K562 (cell line): ENCODE measurements around the gene IFITM2. TPM values are rescaled to one million over a fixed set of nuclear protein-coding genes. Genes with fewer than 3 reads are reported as not detected.

Experiments
- ADNP ChIP-seq: fragments of 200-800 bp; sonication (Bioruptor generic); IDR thresholded peaks from 2 replicates; pipeline ENCODE4 v1.6.1; 2016; ENCODE audit warnings: missing genetic modification characterization, missing compliant biosample characterization
- ARHGAP35 ChIP-seq: fragments of 450-650 bp; IDR thresholded peaks from 2 replicates; pipeline ENCODE4 v1.6.1; 2018; ENCODE audit not compliant: partially characterized antibody
- ARID3A ChIP-seq: IDR thresholded peaks from 2 replicates; pipeline ENCODE4 v1.6.1; 2012; ENCODE audit warnings: low read depth, low read length, improper control_type of control experiment, borderline replicate concordance
- ATF2 ChIP-seq: sonication (generic); formaldehyde crosslinking; IDR thresholded peaks from 2 replicates; pipeline ENCODE4 v1.8.1; 2022; ENCODE audit warnings: missing genetic modification reagents
- BDP1 ChIP-seq: IDR thresholded peaks from 3 replicates; pipeline ENCODE4 v1.6.1; 2011; ENCODE audit not compliant: insufficient read length, insufficient read depth
- CREBBP ChIP-seq: IDR thresholded peaks from one replicate; pipeline ENCODE4 v1.6.1; 2012; ENCODE audit warnings: low read depth, mild to moderate bottlenecking, control low read depth, inconsistent platforms, low read length
- DDX20 ChIP-seq: fragments of 450-650 bp; IDR thresholded peaks from 2 replicates; pipeline ENCODE4 v1.6.1; 2016; ENCODE audit warnings: missing genetic modification characterization, low read depth, mild to moderate bottlenecking, missing compliant biosample characterization, moderate library complexity
- EHMT2 ChIP-seq: fragments of 450-650 bp; IDR thresholded peaks from 2 replicates; pipeline ENCODE4 v1.6.1; 2018; ENCODE audit warnings: antibody characterized with exemption
- HBP1 ChIP-seq: fragments of 450-650 bp; formaldehyde crosslinking; IDR thresholded peaks from 2 replicates; pipeline ENCODE4 v1.4.0; 2022; ENCODE audit warnings: missing genetic modification characterization
- HDAC1 ChIP-seq, 2 experiments: fragments of 450-650 bp; IDR thresholded peaks; 2 replicates each; pipeline ENCODE4 v1.6.1; 2016 to 2017; ENCODE audit warnings: inconsistent platforms in 1 of 2, mild to moderate bottlenecking in 1 of 2, moderate library complexity in 1 of 2
- HDGF ChIP-seq: fragments of 450-650 bp; IDR thresholded peaks from 2 replicates; pipeline ENCODE4 v1.6.1; 2016
- HLTF ChIP-seq: fragments of 450-650 bp; IDR thresholded peaks from 2 replicates; pipeline ENCODE4 v1.6.1; 2016
- HNRNPH1 ChIP-seq: fragments of 200-400 bp; formaldehyde crosslinking; optimal IDR thresholded peaks from 2 replicates; pipeline ENCODE3; 2017; ENCODE audit warnings: low read depth, mild to moderate bottlenecking, low read length, moderate library complexity
- HNRNPK ChIP-seq: fragments of 200-400 bp; formaldehyde crosslinking; IDR thresholded peaks from one replicate; pipeline ENCODE4 v1.6.1; 2018; ENCODE audit warnings: mild to moderate bottlenecking, low read depth, low read length; ENCODE audit not compliant: poor library complexity, severe bottlenecking
- POLR2B ChIP-seq: fragments of 450-650 bp; IDR thresholded peaks from 2 replicates; pipeline ENCODE4 v1.6.1; 2018; ENCODE audit warnings: low read depth; ENCODE audit not compliant: partially characterized antibody
- PREB ChIP-seq: sonication (generic); formaldehyde crosslinking; IDR thresholded peaks from 2 replicates; pipeline ENCODE4 v1.8.1; 2023; ENCODE audit warnings: mild to moderate bottlenecking, missing genetic modification reagents
- RBFOX2 ChIP-seq: fragments of 200-400 bp; formaldehyde crosslinking; IDR thresholded peaks from 2 replicates; pipeline ENCODE4 v1.6.1; 2017; ENCODE audit warnings: low read depth, mild to moderate bottlenecking, low read length, moderate library complexity
- TBP ChIP-seq: optimal IDR thresholded peaks from 2 replicates; pipeline ENCODE3; 2011; ENCODE audit warnings: low read depth, low read length, improper control_type of control experiment
- TCF15 ChIP-seq: fragments of 250-450 bp; sonication (Bioruptor Pico); IDR thresholded peaks from 2 replicates; pipeline ENCODE4 v1.8.0; 2022; ENCODE audit warnings: moderate library complexity, mild to moderate bottlenecking, inconsistent platforms
- TRIM24 ChIP-seq, 2 experiments: fragments of 450-650 bp; IDR thresholded peaks; 2 replicates each; pipeline ENCODE4 v1.6.1; 2016
- ZBTB8A ChIP-seq: fragments of 450-650 bp; IDR thresholded peaks from 2 replicates; pipeline ENCODE4 v1.6.1; 2018; ENCODE audit warnings: mild to moderate bottlenecking, moderate library complexity; ENCODE audit not compliant: partially characterized antibody
- ZNF239 ChIP-seq: fragments of 250-450 bp; sonication (Bioruptor Pico); IDR thresholded peaks from 2 replicates; pipeline ENCODE4 v1.4.0; 2020; ENCODE audit warnings: mild to moderate bottlenecking
- ZNF764 ChIP-seq: fragments of 250-450 bp; sonication (Bioruptor Pico); IDR thresholded peaks from 2 replicates; pipeline ENCODE4 v1.4.0; 2020; ENCODE audit warnings: low read depth, mild to moderate bottlenecking, moderate library complexity
- polyA plus RNA-seq, 8 experiments: library from polyadenylated mRNA; depleted of rRNA in 4 of 8; stranded (reverse) in 5 of 8; unstranded in 3 of 8; fragments of >200 nt; fragmentation: Nextera tagmentation in 2 of 8; fragmentation: Illumina TruSeq in 1 of 8; extraction: Ambion mirVana in 2 of 8; extraction: Trizol in 1 of 8; gene quantifications; 2 replicates each; pipeline versions ENCODE4 v1.2.1 to v1.2.3, GENCODE V29; 2011 to 2014; ENCODE audit warnings: inconsistent platforms in 1 of 8, missing spikeins in 1 of 8
- total RNA-seq, 7 experiments: library from RNA; depleted of rRNA in 6 of 7; stranded (reverse); fragments of >200 nt in 6 of 7; fragmentation: Illumina TruSeq in 2 of 7; extraction: Trizol in 2 of 7; gene quantifications; 2 replicates each; pipeline versions ENCODE4 v1.2.1 to v1.2.3, GENCODE V29; 2011 to 2021; ENCODE audit warnings: low replicate concordance in 1 of 7

Gene IFITM2
- total and polyA plus RNA-seq, 9 of the 15 experiments (the other 6 are each of a cell fraction or from before 2014, with no cell fraction given), result 52.8 to 4,872 (median 356) TPM

GRCh38 chr11:357582-357981 lies 50.0 kb downstream of the IFITM2 start (continued):
- TF ChIP-seq ARID3A (no peak), ZBTB8A (no peak), ARHGAP35 (peak; percentile 57), TCF15 (CRISPR knock-in tag) (no peak), ADNP (tag) (0 out of 2 replicates have a peak, but pooled peaks have one; percentile 21), CREBBP (no peak), ZNF764 (CRISPR knock-in tag) (no peak), HDAC1 (IDR thresholded peaks at IDR 0.05) (peak in 1 of 2 experiments; percentile 55; a peak in 1 of 4 replicates), ZNF239 (no peak), POLR2B (peak; percentile 50), HNRNPK (no peak), BDP1 (no peak), PREB (CRISPR knock-in tag) (no peak), RBFOX2 (no peak), TRIM24 (IDR thresholded peaks at IDR 0.05) (no peak), ATF2 (CRISPR knock-in tag) (no peak), HBP1 (CRISPR knock-in tag) (0 out of 2 replicates have a peak, but pooled peaks have one; percentile 54), EHMT2 (peak; percentile 28; the same call in 1 of the 2 replicates), TBP (no peak), HNRNPH1 (no peak), HDGF (0 out of 2 replicates have a peak, but pooled peaks have one; percentile 59), HLTF (0 out of 2 replicates have a peak, but pooled peaks have one; percentile 52), DDX20 (tag) (no peak)
